HG02798 (cell line): ENCODE data around the gene NAP1L5.
A peak's percentile ranks its signal among the peaks of the same experiment; 100 is the strongest.

Source experiments
- ATAC-seq: cut with Tn5 transposase; IDR thresholded peaks from one replicate; pipeline ENCODE4 v1.9.1; 2021; ENCODE audit warnings: mild to moderate bottlenecking; ENCODE audit not compliant: unreplicated experiment, poor library complexity

Gene NAP1L5

GRCh38 chr4:88697588-88698329 is at the start of gene NAP1L5:
Gene NAP1L5 (minus strand): TSS chr4:88697829. CDS start chr4:88697754, 75 bp downstream.
- ATAC-seq: peak; percentile 97

- no peak for ATAC-seq
Observed at GRCh38 chr4:88747351-88747750, 49.7 kb upstream of the NAP1L5 start.

GRCh38 chr4:88746206-88746605 is 48.6 kb upstream of the NAP1L5 start:
- ATAC-seq: no peak

- ATAC-seq: no peak
Observed at GRCh38 chr4:88745581-88746163, 48.0 kb upstream of the NAP1L5 start.

- ATAC-seq: no peak
Observed at GRCh38 chr4:88745175-88745574, 47.5 kb upstream of the NAP1L5 start.

GRCh38 chr4:88744609-88745008 is 47.0 kb upstream of the NAP1L5 start:
- ATAC-seq: no peak

GRCh38 chr4:88743696-88744095 is 46.1 kb upstream of the NAP1L5 start:
- ATAC-seq: no peak

GRCh38 chr4:88742561-88742960 is 44.9 kb upstream of the NAP1L5 start:
- no peak for ATAC-seq

- no peak for ATAC-seq
Observed at GRCh38 chr4:88738180-88738579, 40.6 kb upstream of the NAP1L5 start.

GRCh38 chr4:88737307-88737941 is 39.8 kb upstream of the NAP1L5 start:
- ATAC-seq: peak; percentile 51

GRCh38 chr4:88736264-88736663 is 38.6 kb upstream of the NAP1L5 start:
- ATAC-seq: no peak

GRCh38 chr4:88735564-88735963 is 37.9 kb upstream of the NAP1L5 start:
- no peak for ATAC-seq

GRCh38 chr4:88734403-88734949 is 36.8 kb upstream of the NAP1L5 start:
- no peak for ATAC-seq

- no peak for ATAC-seq
Observed at GRCh38 chr4:88732714-88733368, 35.2 kb upstream of the NAP1L5 start.

GRCh38 chr4:88731381-88731780 is 33.8 kb upstream of the NAP1L5 start:
- ATAC-seq: no peak

- ATAC-seq: no peak
Observed at GRCh38 chr4:88730811-88731210, 33.2 kb upstream of the NAP1L5 start.

GRCh38 chr4:88729146-88729760 is 31.6 kb upstream of the NAP1L5 start:
- ATAC-seq: no peak

- ATAC-seq: no peak
Observed at GRCh38 chr4:88728146-88728545, 30.5 kb upstream of the NAP1L5 start.

- ATAC-seq: no peak
Observed at GRCh38 chr4:88725986-88726385, 28.4 kb upstream of the NAP1L5 start.

GRCh38 chr4:88725143-88725542 is 27.5 kb upstream of the NAP1L5 start:
- ATAC-seq: no peak
